ENCODE measurements around the gene CCDC107.

CCDC107 gene

GRCh38 chr9:35661756-35662350 lies 3.8 kb downstream of the CCDC107 start:
- H3K27ac ChIP-seq (ENCODE audit: low read length): peak overlapping the region; percentile 99
- peak overlapping the region; percentile 74 to 98 for H3K9ac ChIP-seq (ENCODE audit: low read length in 2 of 2)
- H3K9me3 ChIP-seq (ENCODE audit: control insufficient read depth in 2 of 2, low read length in 2 of 2): no peaks in the 10 kb centered on the region
- no peaks in the 10 kb centered on the region for H3K27me3 ChIP-seq (ENCODE audit: control insufficient read depth in 1 of 2, insufficient read depth in 2 of 2, low read length in 2 of 2)
- H3K36me3 ChIP-seq (ENCODE audit: control insufficient read depth in 2 of 2, insufficient read depth in 2 of 2, low read length in 2 of 2): peaks cover 8 to 16% of the 10 kb centered on the region in 2 donors
- H3K4me1 ChIP-seq (ENCODE audit: control insufficient read depth, insufficient read depth, low read length): peaks cover 70% of the 10 kb centered on the region
- no peak overlapping the region for H3K4me3 ChIP-seq (ENCODE audit: low read length in 2 of 2)

DNA sequence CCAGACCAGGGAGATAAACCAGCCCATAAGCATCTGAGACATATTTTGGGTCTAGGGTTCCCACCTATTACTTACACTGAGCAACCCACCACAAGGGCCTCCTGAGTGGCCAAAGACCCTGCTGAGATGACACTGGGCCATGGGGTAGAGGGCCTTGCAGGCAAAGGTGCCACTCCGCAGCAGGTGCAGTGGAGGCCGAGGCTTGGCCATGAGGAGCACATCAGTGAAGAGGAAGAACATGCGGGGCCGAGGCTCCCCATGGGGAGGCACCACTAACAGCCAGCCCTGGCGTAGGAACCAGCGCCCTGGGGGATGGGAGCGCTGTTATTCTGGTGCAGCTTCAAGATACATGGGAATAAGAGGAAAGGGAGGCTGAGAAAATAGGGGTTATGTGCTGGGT lies 4.3 kb downstream of the CCDC107 start:
- H3K9me3 ChIP-seq (ENCODE audit: control insufficient read depth in 2 of 2, low read length in 2 of 2): no peaks in the 10 kb centered on the region
- H3K27ac ChIP-seq (ENCODE audit: low read length): peak overlapping the region; percentile 99
- H3K9ac ChIP-seq (ENCODE audit: low read length in 2 of 2): no peak overlapping the region
- no peak overlapping the region for H3K4me3 ChIP-seq (ENCODE audit: low read length in 2 of 2)
- H3K36me3 ChIP-seq (ENCODE audit: control insufficient read depth in 2 of 2, insufficient read depth in 2 of 2, low read length in 2 of 2): peaks cover 8 to 16% of the 10 kb centered on the region in 2 donors
- no peaks in the 10 kb centered on the region for H3K27me3 ChIP-seq (ENCODE audit: control insufficient read depth in 1 of 2, insufficient read depth in 2 of 2, low read length in 2 of 2)
- H3K4me1 ChIP-seq (ENCODE audit: control insufficient read depth, insufficient read depth, low read length): peaks cover 64% of the 10 kb centered on the region

GRCh38 chr9:35664531-35665470 lies 6.7 kb downstream of the CCDC107 start, which contains the start of gene ARHGEF39:
Gene ARHGEF39, minus strand, starts transcription at chr9:35665195. Its CDS starts 26 bp downstream, at chr9:35665169.
- H3K9me3 ChIP-seq (ENCODE audit: control insufficient read depth in 2 of 2, low read length in 2 of 2): no peaks in the 10 kb centered on the region
- H3K27ac ChIP-seq (ENCODE audit: low read length): peak within 1 kb of the TSS; percentile 99
- H3K4me3 ChIP-seq (ENCODE audit: low read length in 2 of 2): peak within 1 kb of the TSS; percentile 70 to 78
- peaks cover 8 to 16% of the 10 kb centered on the region in 2 donors for H3K36me3 ChIP-seq (ENCODE audit: control insufficient read depth in 2 of 2, insufficient read depth in 2 of 2, low read length in 2 of 2)
- H3K27me3 ChIP-seq (ENCODE audit: control insufficient read depth in 1 of 2, insufficient read depth in 2 of 2, low read length in 2 of 2): no peaks in the 10 kb centered on the region
- peak within 1 kb of the TSS; percentile 61 to 64 for H3K9ac ChIP-seq (ENCODE audit: low read length in 2 of 2)
- H3K4me1 ChIP-seq (ENCODE audit: control insufficient read depth, insufficient read depth, low read length): peaks cover 54% of the 10 kb centered on the region

DNA sequence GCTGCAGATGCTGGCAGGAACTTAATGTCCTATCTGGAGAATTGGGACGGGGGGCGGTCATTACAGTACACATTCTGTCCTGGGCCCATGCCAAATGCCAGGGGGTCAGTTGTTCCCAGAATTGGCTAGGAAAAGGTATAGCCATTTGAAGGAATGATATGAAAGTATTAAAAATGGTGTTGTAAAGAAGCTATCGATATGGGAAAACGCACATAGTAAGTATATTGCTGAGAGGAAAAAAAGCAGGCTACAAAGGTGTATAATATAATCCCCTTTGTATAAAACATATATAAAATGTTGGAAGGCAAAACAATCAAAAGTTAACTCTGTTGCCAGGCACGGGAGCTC lies 7.4 kb downstream of the CCDC107 start:
- H3K4me3 ChIP-seq (ENCODE audit: low read length in 2 of 2): peak overlapping the region; percentile 70 to 78
- peak overlapping the region; percentile 61 to 64 for H3K9ac ChIP-seq (ENCODE audit: low read length in 2 of 2)
- no peaks in the 10 kb centered on the region for H3K9me3 ChIP-seq (ENCODE audit: control insufficient read depth in 2 of 2, low read length in 2 of 2)
- H3K27me3 ChIP-seq (ENCODE audit: control insufficient read depth in 1 of 2, insufficient read depth in 2 of 2, low read length in 2 of 2): no peaks in the 10 kb centered on the region
- peak overlapping the region; percentile 99 for H3K27ac ChIP-seq (ENCODE audit: low read length)
- H3K4me1 ChIP-seq (ENCODE audit: control insufficient read depth, insufficient read depth, low read length): peaks cover 48% of the 10 kb centered on the region
- H3K36me3 ChIP-seq (ENCODE audit: control insufficient read depth in 2 of 2, insufficient read depth in 2 of 2, low read length in 2 of 2): peaks cover 4 to 10% of the 10 kb centered on the region in 2 donors

DNA sequence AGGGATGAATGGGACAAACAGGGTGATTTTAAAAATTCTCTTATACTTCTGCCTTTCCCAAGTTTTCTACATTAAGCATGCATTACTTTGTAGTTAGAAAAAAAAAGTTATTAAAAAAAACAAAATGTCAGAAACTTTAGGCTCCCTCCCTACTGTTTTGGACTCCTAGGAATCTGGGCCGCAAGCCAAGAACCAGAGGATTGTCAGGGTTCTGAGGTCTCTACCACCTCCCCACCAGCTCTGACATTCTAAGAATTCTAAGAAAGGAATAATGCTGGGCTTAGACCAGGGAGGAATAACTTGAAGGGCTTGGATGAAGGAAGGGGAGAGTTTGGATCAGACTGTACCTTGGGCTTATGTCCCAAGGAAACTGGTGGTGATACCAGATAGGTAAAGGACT lies 8.0 kb downstream of the CCDC107 start:
- Histone ChIP-seq H3K27ac (ENCODE audit: low read length) (no peak overlapping the region), H3K27me3 (ENCODE audit: control insufficient read depth in 1 of 2, insufficient read depth in 2 of 2, low read length in 2 of 2) (no peaks in the 10 kb centered on the region), H3K9ac (ENCODE audit: low read length in 2 of 2) (no peak overlapping the region), H3K36me3 (ENCODE audit: control insufficient read depth in 2 of 2, insufficient read depth in 2 of 2, low read length in 2 of 2) (peaks cover 0 to 7% of the 10 kb centered on the region in 2 donors), H3K4me1 (ENCODE audit: control insufficient read depth, insufficient read depth, low read length) (peaks cover 42% of the 10 kb centered on the region), H3K4me3 (ENCODE audit: low read length in 2 of 2) (no peak overlapping the region), H3K9me3 (ENCODE audit: control insufficient read depth in 2 of 2, low read length in 2 of 2) (no peaks in the 10 kb centered on the region)

DNA sequence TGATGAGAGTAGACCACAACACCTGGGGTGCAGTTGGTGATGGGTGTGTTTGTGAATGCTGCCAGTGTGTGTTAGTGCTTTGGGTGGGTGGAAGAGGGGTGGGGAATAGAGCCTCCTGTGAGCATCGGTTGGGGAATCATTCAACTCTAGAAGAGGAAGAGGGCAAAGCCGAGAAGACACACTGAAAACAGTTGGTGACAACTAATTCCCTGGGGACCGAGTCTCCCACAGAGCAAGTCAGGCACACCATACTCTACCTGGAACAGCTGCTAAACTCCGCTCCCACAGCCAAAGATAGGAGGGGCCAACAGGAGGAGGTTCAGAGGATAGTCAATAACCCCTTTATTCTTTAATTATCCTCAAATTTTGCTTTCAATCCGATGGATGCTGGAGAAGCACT lies 8.5 kb downstream of the CCDC107 start:
- Histone ChIP-seq H3K4me1 (ENCODE audit: control insufficient read depth, insufficient read depth, low read length) (peaks cover 38% of the 10 kb centered on the region), H3K27ac (ENCODE audit: low read length) (no peak overlapping the region)

GRCh38 chr9:35667939-35668338 lies 9.8 kb downstream of the CCDC107 start:
- H3K9me3 ChIP-seq (ENCODE audit: control insufficient read depth in 2 of 2, low read length in 2 of 2): no peaks in the 10 kb centered on the region
- H3K27ac ChIP-seq (ENCODE audit: low read length): no peak overlapping the region
- no peak overlapping the region for H3K4me3 ChIP-seq (ENCODE audit: low read length in 2 of 2)
- H3K36me3 ChIP-seq (ENCODE audit: control insufficient read depth in 2 of 2, insufficient read depth in 2 of 2, low read length in 2 of 2): no peaks in the 10 kb centered on the region
- H3K27me3 ChIP-seq (ENCODE audit: control insufficient read depth in 1 of 2, insufficient read depth in 2 of 2, low read length in 2 of 2): no peaks in the 10 kb centered on the region
- peaks cover 27% of the 10 kb centered on the region for H3K4me1 ChIP-seq (ENCODE audit: control insufficient read depth, insufficient read depth, low read length)
- H3K9ac ChIP-seq (ENCODE audit: low read length in 2 of 2): no peak overlapping the region

More for the DNA sequence above, 8.5 kb downstream of the CCDC107 start:
- H3K9ac ChIP-seq (ENCODE audit: low read length in 2 of 2): no peak overlapping the region
- H3K4me3 ChIP-seq (ENCODE audit: low read length in 2 of 2): no peak overlapping the region
- no peaks in the 10 kb centered on the region for H3K27me3 ChIP-seq (ENCODE audit: control insufficient read depth in 1 of 2, insufficient read depth in 2 of 2, low read length in 2 of 2)
- no peaks in the 10 kb centered on the region for H3K9me3 ChIP-seq (ENCODE audit: control insufficient read depth in 2 of 2, low read length in 2 of 2)
- peaks cover 0 to 7% of the 10 kb centered on the region in 2 donors for H3K36me3 ChIP-seq (ENCODE audit: control insufficient read depth in 2 of 2, insufficient read depth in 2 of 2, low read length in 2 of 2)

- Histone ChIP-seq H3K27me3 (ENCODE audit: control insufficient read depth in 1 of 2, insufficient read depth in 2 of 2, low read length in 2 of 2) (no peaks in the 10 kb centered on the region), H3K36me3 (ENCODE audit: control insufficient read depth in 2 of 2, insufficient read depth in 2 of 2, low read length in 2 of 2) (no peaks in the 10 kb centered on the region), H3K9me3 (ENCODE audit: control insufficient read depth in 2 of 2, low read length in 2 of 2) (no peaks in the 10 kb centered on the region), H3K4me3 (ENCODE audit: low read length in 2 of 2) (no peak overlapping the region), H3K4me1 (ENCODE audit: control insufficient read depth, insufficient read depth, low read length) (peaks cover 23% of the 10 kb centered on the region), H3K27ac (ENCODE audit: low read length) (no peak overlapping the region), H3K9ac (ENCODE audit: low read length in 2 of 2) (no peak overlapping the region)
These were observed 11.4 kb downstream of the CCDC107 start for GRCh38 chr9:35669331-35670145.

- Histone ChIP-seq H3K27me3 (ENCODE audit: control insufficient read depth in 1 of 2, insufficient read depth in 2 of 2, low read length in 2 of 2) (no peaks in the 10 kb centered on the region), H3K9ac (ENCODE audit: low read length in 2 of 2) (no peak within 1 kb of the TSS), H3K36me3 (ENCODE audit: control insufficient read depth in 2 of 2, insufficient read depth in 2 of 2, low read length in 2 of 2) (no peaks in the 10 kb centered on the region), H3K27ac (ENCODE audit: low read length) (peak within 1 kb of the TSS; percentile 58), H3K4me3 (ENCODE audit: low read length in 2 of 2) (peak within 1 kb of the TSS; percentile 7 to 29), H3K9me3 (ENCODE audit: control insufficient read depth in 2 of 2, low read length in 2 of 2) (no peaks in the 10 kb centered on the region), H3K4me1 (ENCODE audit: control insufficient read depth, insufficient read depth, low read length) (peaks cover 20% of the 10 kb centered on the region)
These were observed 15.3 kb downstream of the CCDC107 start, which contains the start of gene CA9 for GRCh38 chr9:35673132-35674024. Gene CA9, plus strand, starts transcription at chr9:35673928. Its CDS starts 32 bp downstream, at chr9:35673960.

- no peak overlapping the region for H3K9ac ChIP-seq (ENCODE audit: low read length in 2 of 2)
- H3K27ac ChIP-seq (ENCODE audit: low read length): peak overlapping the region; percentile 58
These were observed 15.9 kb downstream of the CCDC107 start for GRCh38 chr9:35674025-35674361.

More at GRCh38 chr9:35674025-35674361, 15.9 kb downstream of the CCDC107 start:
- Histone ChIP-seq H3K27me3 (ENCODE audit: control insufficient read depth in 1 of 2, insufficient read depth in 2 of 2, low read length in 2 of 2) (no peaks in the 10 kb centered on the region), H3K36me3 (ENCODE audit: control insufficient read depth in 2 of 2, insufficient read depth in 2 of 2, low read length in 2 of 2) (no peaks in the 10 kb centered on the region), H3K9me3 (ENCODE audit: control insufficient read depth in 2 of 2, low read length in 2 of 2) (no peaks in the 10 kb centered on the region), H3K4me3 (ENCODE audit: low read length in 2 of 2) (peak overlapping the region in 1 of 2 donors; percentile 29), H3K4me1 (ENCODE audit: control insufficient read depth, insufficient read depth, low read length) (peaks cover 20% of the 10 kb centered on the region)

Data from stomach smooth muscle (tissue), 2 donors.